Measurements from ENCODE around the gene TNPO3.
A peak's percentile ranks its signal among the peaks of the same experiment; 100 is the strongest.

TNPO3 gene

DNA sequence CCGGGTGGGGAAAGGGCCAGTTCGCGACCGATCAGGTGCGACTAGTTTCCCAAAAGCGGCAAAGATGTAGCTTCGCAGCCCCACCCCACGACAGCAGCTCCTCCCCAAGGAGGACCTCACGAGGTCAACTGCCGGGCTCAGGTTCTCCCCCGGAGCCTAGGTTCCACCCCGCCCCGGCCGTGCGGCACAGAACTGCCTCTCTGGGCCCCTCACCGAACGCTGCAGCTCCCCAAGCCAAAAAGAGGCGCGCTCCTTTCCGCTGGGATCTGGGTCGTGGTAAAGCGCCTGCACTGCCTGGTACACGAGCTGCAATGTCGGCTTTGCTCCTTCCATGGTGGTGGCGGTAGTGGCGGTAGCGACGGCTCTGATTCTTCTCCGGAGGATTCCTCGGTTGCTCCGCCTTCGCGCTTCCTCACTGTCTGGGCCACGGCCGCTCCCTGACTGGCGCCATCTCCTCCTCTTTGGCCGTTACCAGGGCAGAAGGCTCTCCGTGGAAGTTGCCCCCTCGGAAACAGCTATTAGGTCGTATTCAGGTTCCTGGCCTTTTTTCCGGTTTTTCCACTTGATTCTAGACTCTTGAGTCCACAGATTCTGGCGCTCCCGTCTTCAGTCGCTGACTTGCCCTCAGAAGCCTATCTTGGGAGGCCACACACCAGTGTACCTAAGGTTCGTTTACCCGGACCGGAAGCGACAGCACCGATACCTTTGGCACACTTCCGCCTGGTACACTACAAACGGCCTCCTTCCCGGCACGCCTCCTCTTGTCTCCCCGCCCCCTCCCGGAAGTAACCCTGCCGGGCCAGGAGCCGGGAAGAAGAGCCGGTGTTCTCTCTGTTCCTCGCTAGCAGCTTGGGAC lies at the start of gene TNPO3:
Gene TNPO3, minus strand, starts transcription at position 674 of the 856 bp plus-strand sequence. Its CDS starts 341 bp downstream, at position 333.
- DNase-seq (ENCODE audit: low read depth in 1 of 2, low spot score in 1 of 2) = peak; percentile 74 to 81

DNA sequence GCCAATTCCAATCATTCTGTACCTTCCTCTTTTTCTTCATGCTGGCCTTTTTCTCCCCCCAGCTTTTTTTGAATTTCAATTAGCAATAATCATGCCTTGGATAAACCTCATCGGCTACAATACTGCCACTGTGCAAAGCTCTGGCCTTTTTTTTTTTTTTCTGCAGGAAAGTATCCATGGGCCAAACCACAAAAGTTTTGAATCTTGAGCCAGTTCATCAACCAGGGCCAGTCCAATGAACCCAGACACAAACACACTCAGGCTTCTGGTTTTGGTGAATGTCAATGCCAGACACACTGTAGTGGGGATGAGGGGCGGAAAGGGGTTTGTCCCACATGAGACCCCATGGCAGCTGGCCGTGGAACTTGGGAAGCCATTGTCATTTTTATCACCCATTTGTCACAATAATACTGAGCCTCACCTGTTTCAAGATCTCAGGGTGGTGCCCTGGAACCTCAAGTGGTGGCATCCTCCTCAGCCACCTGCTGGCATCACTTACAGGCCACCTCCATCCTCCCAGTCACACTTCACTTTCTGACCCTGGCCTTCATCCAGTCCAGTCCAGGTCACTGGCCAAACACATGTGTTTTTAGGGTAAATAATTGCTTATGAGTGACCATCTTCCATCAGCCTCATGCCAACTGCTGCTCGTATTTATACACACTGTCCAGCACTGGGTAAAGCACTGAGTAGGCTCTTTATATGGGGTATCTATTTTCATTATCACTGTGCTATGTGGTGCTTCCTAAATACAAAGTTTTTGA lies 48.8 kb upstream of the TNPO3 start:
- no peak for DNase-seq (ENCODE audit: low read depth in 1 of 2, low spot score in 1 of 2)

DNA sequence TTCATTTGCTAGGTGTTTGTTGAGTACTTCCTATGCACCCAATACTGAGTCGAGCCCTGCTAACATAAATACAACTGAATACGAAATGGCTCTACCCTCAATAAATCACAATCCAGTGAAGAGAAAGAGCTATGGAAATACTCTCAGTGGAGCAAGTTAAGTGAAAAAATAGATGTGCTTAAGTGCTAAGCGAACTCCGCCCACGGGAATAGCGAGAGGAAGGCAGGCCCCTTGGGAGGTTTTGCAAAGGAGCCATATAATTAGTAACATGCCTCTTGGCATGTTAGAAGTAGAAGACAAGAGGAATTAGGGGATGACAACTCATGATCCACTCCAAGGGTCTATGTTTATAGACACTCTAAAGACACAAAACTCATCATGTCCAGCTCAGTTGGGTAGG lies 46.8 kb upstream of the TNPO3 start:
- DNase-seq (ENCODE audit: low read depth in 1 of 2, low spot score in 1 of 2) = no peak

DNA sequence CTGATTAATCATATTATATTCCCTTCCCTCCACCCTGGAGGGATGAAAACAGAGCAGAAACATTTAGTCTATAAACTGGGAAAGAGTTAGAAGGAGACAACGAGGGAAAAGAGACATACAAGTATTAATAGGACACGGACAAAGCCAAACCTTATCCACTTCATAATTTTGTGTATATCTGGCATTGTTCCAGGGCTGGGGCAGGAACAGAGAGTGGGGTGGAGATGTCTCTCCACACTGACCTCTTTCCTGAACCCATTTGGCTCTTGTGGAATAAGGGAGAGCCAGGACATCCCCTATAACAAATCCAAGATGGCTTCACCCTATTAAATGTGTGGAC lies 45.9 kb upstream of the TNPO3 start:
- no peak for DNase-seq (ENCODE audit: low read depth in 1 of 2, low spot score in 1 of 2)

DNA sequence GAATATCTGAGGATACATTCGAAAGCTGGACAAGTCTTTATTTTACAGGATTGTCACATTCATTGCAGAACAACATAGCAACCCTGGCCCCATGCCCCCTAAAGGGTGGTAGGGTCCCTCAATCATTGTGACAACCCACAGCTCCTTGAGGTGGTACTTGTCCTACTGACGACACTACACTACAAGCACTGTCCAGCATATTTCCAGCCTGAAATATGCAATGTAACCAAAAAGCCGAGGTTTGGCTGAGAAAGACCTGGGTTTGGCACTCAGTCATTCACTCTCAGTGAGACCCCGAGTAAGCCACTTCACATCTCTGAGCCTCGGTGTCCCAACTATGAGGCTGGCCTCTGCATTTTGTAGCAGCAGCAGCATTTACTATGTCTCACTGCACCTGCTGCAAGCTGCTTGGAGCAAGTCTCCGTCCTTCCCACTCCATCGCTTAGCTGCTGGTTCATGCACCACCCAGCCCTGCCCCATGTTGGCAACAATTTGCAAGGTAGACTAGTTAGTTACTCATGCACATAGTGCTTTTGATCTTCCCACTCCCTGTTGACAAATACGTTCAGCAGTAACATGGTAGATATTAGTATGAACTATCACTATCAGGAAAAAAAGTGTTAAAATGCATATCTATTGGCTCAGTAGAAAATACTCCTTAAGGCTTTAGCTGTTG lies 43.6 kb upstream of the TNPO3 start:
- DNase-seq (ENCODE audit: low read depth in 1 of 2, low spot score in 1 of 2) = no peak

DNA sequence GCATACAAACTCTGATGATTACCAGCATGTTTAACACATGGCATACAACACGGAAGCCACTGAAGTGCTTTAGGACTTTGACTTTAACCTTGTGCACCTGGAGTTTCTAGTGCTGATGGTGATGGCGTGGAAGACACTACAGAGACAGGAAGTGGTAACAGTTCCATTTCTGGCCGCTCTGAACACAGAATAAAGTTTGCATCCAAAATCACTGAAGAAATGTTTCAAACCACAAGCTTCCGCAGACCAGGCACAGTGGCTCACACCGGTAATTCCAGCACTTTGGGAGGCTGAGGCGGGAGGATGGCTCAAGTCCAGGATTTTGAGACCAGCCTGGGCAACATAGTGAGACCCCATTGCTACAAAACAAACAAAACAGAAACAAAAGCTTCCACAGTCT lies 40.3 kb upstream of the TNPO3 start:
- no peak for DNase-seq (ENCODE audit: low read depth in 1 of 2, low spot score in 1 of 2)

DNA sequence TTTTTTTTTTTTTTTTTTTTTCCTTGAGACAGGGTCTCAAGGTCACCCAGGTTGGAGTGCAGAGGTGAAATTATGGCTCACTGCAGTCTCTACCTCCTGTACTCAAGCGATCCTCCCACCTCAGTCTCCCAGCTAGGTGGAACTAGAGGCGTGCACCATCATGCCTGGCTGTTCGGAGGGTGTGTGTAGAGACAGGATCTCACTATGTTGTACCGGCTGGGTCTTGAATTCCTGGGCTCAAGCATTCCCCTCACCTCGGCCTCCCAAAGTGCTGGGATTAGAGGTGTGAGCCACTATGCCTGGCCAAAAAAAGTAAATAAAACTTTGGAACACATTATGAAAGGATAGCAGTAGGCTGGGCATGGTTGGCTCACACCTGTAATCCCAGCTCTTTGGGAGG lies 39.6 kb upstream of the TNPO3 start:
- DNase-seq (ENCODE audit: low read depth in 1 of 2, low spot score in 1 of 2) = no peak

DNA sequence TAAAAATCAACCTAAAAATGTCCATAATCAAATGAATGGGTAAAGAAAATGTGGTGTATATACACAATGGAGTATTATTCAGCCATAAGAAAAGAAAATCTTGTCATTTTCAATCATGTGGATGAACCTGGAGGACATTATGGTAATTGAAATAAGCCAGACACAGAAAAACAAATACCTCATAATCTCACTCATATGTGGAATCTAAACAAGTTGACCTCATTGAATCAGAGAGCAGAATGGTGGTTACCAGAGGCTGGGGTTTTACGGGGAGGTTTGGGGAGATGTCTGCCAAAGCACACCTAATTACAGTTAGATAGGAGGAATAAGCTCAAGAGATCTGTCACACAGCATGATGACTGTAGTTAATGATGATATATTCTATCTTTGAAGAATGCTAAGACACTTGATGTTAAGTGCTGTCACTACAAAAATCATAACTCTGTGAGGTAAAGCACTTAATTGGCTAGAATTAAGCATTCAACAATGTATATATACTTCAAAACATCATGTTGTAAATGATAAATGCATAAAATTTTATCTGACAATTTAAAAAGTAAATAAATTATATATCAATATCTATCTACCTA lies 39.1 kb upstream of the TNPO3 start:
- no peak for DNase-seq (ENCODE audit: low read depth in 1 of 2, low spot score in 1 of 2)

DNA sequence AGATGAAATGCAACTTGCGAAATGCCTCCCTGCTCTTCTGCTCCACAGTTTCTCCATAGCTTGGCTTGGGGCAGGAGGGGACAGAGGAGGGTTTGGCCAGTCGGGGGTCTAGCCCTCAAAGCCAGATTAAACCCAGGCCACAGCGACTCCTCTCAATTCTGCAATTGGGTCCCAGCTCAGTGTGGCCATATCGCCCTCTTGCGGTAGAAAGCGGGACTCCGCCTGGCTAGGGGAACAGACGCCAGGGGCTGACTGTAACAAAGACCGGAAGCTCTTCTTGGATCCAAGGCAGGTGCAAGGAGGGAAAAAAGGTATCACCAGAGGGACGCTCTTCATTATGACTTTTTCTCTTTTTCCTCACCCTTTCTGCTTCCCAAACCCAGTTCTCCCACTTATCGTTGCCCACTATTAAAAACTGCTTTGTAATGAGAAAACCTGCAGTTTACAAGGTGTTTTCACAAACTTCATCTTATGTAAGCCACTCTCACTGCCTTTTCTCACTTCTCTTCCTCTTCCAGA lies 36.6 kb upstream of the TNPO3 start:
- DNase-seq (ENCODE audit: low read depth in 1 of 2, low spot score in 1 of 2) = peak; percentile 76 to 87

DNA sequence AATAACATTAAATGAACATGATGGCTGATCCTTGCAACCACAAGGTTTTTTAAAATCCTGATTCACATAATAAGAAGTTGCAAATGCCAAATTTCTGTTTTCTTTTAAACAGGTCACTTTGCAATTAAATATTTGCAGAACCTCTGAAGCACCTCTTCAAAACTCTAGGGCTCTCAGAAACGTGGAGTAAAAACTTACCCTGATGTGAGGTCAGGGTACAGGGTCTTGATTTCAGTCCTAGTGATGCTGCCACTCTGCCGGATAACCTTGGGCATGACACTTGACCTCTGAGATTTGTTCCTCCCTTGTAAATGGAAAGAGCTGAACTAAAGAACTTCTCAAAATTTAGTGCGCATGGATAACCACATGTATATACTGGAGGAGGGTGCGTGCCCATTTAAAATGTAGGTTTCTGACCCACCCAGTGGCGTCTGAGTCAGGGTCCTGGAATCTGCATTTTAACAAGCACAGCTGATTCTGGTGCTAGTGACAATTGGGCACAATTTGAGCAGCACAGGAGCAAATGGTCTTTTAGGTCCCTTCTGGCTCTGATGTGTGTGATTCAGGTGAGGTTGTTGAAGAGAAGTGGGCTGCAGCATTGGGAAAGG lies 35.5 kb upstream of the TNPO3 start:
- no peak for DNase-seq (ENCODE audit: low read depth in 1 of 2, low spot score in 1 of 2)

DNA sequence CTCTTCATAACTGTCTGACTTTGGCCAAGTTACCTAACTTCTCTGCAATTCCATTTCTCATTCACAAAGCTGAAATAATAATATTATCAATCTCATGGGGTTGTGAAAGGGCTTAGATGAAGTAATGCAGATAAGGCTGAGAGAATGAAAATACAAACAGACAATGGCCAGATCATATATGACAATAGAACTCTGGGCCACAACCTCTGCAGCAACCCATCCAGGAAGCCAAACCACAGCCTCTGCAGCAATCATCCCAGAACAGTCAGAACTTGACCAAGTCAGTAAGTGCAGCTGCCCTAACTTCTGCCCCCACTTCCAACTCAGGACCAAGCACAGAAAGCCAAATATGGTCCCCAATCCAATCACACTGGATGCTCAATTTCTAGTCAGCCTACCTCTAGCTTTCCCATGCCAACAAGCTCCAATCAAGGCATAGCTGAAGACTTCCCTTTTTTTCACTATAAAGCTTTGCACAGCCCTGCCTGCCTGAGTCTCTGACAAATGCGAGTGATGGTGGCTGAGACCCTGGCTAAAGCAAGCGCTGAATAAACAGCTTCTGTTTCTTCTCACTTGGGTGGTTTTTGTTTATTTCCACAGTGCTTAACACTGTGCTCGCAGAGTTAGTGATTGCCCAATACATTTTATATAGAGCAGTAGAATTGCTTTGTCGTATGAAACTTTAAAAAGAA lies 34.8 kb upstream of the TNPO3 start:
- no peak for DNase-seq (ENCODE audit: low read depth in 1 of 2, low spot score in 1 of 2)

DNA sequence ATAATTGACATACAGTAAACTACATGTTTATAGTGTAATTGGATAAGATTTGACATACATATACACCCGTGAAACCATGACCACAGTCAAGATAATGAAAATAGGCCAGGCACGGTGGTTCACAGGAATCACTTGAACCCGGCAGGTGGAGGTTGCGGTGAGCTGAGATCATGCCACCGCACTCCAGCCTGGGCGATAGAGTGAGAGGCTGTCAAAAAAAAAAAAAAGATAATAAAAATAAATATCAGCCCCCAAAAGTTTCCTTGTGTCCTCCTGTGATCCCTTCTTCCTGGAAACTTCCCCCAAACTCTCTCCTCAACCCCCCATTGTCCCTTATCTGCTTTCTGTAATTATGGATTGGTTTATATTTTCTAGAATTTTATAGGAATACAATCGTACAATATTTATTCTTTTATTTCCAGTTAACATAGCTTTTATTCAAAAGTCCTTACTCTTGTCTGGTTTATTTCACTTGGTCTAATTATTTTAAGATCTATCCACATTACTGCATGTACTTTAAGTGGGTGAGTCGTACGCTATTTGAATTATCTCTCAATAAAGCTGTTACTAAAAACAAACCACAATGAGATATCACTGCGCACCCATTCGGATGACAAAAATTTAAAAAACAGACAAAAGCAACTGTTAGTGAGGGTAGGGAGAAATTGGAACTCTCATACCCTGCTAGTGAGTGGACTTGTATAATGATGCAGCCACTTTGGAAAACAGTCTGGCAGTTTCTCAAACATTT lies 30.1 kb upstream of the TNPO3 start:
- no peak for DNase-seq (ENCODE audit: low read depth in 1 of 2, low spot score in 1 of 2)

DNA sequence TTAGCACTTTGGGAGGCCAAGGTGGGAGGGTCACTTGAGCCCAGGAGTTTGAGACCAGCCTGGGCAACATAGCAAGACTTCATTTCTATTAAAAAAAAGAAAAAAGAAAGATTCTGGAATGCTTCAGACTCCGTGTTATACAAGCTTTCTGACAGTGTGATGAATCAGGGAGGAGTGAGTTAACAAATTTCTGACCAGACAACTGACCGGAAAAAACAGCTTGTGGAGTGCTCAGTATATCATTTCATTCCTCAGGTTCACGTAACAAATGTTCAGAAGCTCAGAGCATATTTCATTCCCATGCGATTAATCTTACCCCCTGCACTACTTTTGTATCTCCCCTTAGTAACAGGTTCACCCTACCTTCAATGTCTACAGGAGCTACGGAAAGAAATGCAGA lies 28.6 kb upstream of the TNPO3 start:
- DNase-seq (ENCODE audit: low read depth in 1 of 2, low spot score in 1 of 2) = no peak

DNA sequence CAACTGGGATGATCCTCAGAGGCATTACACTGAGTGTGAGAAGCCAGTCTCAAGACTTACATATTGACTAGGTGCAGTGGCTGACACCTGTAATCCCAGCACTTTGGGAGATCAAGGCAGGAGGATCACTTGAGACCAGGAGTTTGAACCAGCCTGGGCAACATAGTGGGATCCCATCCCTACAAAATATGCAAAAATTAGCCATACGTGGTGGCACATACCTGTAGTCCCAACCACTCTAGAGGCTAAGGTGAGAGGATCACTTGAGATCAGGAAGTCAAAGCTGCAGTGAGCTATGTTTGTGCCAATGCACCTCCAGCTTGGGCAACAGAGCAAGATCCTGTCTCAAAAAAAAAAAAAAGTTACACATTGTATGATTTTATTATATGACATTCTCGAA lies 23.5 kb upstream of the TNPO3 start:
- DNase-seq (ENCODE audit: low read depth in 1 of 2, low spot score in 1 of 2) = no peak

DNA sequence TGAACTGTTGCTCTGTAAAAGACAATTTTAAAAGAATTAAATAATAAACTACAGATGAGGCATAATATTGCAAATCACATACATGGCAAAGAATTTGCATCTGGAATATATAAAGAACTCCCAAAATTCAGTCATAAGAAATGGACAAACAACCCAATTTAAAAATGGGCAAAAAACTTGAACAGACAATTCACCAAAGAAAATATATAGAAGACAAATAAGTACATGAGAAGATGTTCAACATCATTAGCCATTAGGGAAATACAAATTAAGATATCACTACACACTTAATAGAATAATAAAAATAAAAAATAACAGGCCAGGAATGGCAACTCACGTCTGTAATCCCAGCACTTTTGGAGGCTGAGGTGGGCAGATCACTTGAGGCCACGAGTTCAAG lies 22.0 kb upstream of the TNPO3 start:
- no peak for DNase-seq (ENCODE audit: low read depth in 1 of 2, low spot score in 1 of 2)

DNA sequence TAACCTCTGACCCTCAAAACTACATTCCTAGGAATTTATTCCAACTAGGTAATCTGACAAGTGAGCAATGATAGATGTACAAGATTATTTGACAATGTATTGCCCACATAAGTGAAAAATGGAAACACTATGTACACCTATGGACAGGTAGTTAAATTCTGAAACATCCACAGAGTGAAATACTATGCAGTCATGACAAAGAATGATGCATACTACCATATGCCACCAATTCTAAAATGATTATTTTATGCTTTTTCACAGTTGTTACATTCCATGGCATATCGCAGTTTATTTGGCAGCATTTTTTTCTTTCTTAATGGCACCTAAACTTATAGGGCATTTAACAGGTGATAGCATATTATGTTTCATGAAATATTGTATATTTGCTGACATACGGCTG lies 20.1 kb upstream of the TNPO3 start:
- DNase-seq (ENCODE audit: low read depth in 1 of 2, low spot score in 1 of 2) = no peak

DNA sequence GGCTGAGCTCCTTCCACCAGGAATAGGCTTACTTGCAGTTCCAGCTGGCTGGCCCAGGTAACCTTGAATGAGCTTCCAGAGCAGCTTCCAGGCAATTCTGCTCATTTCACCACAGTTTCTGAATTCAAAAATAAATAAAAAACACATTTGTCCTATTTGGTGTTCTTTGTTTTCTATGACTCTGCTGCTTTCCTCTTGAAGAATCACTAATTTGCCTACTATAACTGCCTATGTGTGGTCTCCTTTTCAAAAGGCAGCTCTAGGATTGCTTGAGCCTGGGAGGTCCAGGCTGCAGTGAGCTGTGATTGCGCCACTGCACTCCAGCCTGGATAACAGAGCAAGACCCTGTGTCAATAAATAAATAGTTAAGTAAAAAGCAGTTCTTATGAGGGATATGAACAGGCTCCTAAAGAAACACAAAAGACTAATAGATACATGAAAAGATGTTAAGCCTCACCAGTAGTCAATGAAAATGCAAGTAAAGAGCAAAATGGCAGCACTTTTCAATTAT lies 19.5 kb upstream of the TNPO3 start:
- DNase-seq (ENCODE audit: low read depth in 1 of 2, low spot score in 1 of 2) = no peak

DNA sequence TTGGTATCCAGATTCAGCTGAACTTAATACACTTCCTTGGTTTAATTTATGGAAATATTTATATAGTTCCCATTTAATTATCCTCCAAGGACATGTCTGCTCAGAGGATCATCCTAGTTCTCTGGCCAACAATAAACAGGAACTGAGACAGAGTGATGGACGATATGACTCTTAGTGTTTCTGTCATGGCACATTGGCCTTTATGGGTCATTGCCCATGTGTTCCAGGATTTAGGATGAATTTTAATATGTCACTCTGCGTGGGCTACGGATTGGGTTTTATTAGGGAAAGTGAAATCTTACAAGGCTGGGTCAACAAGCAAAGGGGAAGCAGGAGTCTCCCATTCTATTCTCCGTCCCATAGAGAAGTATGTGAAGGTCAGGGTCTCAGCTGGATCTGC lies 18.8 kb upstream of the TNPO3 start:
- DNase-seq (ENCODE audit: low read depth in 1 of 2, low spot score in 1 of 2) = no peak

DNA sequence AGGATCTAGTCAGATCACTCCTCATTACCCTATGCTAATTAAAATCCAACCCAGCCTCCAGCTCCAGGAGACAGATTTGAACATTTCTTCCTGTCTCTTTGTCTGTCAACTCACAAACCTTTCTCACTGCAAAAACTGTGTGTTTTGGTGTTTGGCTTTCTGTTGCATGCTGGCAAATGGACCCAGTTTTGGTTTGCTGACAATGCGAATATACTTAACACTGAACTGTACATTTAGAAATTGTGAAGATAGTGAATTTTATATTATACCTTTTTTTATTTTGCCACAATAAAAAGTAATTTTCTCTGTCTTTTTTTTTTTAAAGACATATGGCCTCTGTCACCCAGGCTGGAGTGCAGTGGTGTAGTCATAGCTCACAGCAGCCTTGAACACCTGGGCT lies 18.3 kb upstream of the TNPO3 start:
- no peak for DNase-seq (ENCODE audit: low read depth in 1 of 2, low spot score in 1 of 2)

Data from activated T-helper 1 cell treated with anti-CD3 and anti-CD28 coated beads, Interleukin-2, amount 50 U/mL, for 16 hours (primary cell).